ENCODE data around the gene RPGRIP1. TPM values are rescaled to one million over a fixed set of nuclear protein-coding genes. Genes with fewer than 3 reads are reported as not detected.

Gene RPGRIP1
- polyA plus RNA-seq, 1 of the 3 experiments (the other 2 are of a cell fraction) = not detected

DNA sequence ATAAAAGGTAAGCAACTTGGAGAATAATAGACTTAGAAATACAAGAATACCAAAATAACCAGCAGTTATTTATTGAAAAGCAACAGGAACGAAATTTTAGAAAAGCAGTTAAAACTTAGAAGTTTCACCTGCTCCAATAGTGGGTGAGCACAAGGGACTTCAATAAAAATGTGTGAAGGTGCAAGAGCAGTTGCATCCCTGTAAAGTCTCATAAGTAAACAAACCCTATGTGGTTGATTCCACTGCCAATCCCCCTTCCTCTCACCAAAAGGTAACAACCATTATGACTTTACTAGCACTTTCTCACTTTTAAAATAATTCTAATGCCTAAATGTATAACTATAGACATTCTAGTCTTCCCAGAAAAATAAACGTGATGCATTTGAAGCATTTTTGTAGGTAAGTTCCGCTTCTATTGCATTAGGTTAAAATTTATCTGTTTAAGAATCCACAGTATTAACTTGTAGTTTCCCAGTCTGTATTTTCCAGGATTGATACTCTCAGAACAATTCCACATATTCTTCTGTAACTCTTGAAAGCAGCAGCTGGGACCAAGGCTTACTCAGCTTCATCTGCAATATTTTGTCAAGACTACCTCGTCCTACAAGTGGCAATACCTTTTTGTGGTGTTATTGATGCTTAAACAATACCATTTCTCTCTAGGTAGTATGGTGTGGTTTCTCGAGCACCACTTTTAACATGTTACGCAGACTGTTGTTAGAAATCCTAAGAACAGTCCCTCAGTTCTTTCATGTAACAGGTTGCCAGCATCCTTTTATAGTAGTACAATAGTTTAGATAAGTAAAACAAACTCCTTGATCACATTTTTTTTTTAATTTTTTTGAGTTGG is 42.7 kb upstream of the RPGRIP1 start:
- POLR2A ChIA-PET = no interaction called here
- TF ChIP-seq, protein P1, sequence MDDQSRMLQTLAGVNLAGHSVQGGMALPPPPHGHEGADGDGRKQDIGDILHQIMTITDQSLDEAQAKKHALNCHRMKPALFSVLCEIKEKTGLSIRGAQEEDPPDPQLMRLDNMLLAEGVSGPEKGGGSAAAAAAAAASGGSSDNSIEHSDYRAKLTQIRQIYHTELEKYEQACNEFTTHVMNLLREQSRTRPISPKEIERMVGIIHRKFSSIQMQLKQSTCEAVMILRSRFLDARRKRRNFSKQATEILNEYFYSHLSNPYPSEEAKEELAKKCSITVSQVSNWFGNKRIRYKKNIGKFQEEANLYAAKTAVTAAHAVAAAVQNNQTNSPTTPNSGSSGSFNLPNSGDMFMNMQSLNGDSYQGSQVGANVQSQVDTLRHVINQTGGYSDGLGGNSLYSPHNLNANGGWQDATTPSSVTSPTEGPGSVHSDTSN (IDR thresholded peaks at IDR 0.05) = no peak
- TF ChIP-seq MEF2A (IDR thresholded peaks at IDR 0.05; ENCODE audit: borderline replicate concordance, low read depth) (no peak), EP300 (IDR thresholded peaks at IDR 0.05; ENCODE audit: borderline replicate concordance in 1 of 2, low read depth in 1 of 2, low read length in 1 of 2) (no peak), TEAD4 (IDR thresholded peaks at IDR 0.05; ENCODE audit: borderline replicate concordance, insufficient read depth) (no peak), NFIC (IDR thresholded peaks at IDR 0.05; ENCODE audit: borderline replicate concordance) (no peak), RCOR1 (IDR thresholded peaks at IDR 0.05; ENCODE audit: low read length) (no peak), NRF1 (IDR thresholded peaks at IDR 0.05; ENCODE audit: low read depth, low read length) (no peak), RFX5 (IDR thresholded peaks at IDR 0.05; ENCODE audit: low read length) (no peak), FOXM1 (IDR thresholded peaks at IDR 0.05; ENCODE audit: low read depth) (no peak), POLR2AphosphoS5 (IDR thresholded peaks at IDR 0.05; ENCODE audit: low read depth, low read length) (no peak), RAD21 (IDR thresholded peaks at IDR 0.05; ENCODE audit: low read length) (no peak), TCF12 (IDR thresholded peaks at IDR 0.05) (no peak), FOXJ3 (CRISPR knock-in tag; IDR thresholded peaks at IDR 0.05) (no peak), YY1 (IDR thresholded peaks at IDR 0.05; ENCODE audit: low read depth) (no peak)
- TF ChIP-seq, protein P2, sequence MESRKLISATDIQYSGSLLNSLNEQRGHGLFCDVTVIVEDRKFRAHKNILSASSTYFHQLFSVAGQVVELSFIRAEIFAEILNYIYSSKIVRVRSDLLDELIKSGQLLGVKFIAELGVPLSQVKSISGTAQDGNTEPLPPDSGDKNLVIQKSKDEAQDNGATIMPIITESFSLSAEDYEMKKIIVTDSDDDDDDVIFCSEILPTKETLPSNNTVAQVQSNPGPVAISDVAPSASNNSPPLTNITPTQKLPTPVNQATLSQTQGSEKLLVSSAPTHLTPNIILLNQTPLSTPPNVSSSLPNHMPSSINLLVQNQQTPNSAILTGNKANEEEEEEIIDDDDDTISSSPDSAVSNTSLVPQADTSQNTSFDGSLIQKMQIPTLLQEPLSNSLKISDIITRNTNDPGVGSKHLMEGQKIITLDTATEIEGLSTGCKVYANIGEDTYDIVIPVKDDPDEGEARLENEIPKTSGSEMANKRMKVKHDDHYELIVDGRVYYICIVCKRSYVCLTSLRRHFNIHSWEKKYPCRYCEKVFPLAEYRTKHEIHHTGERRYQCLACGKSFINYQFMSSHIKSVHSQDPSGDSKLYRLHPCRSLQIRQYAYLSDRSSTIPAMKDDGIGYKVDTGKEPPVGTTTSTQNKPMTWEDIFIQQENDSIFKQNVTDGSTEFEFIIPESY (IDR thresholded peaks at IDR 0.05; ENCODE audit: borderline replicate concordance, low read depth) = no peak
- TF ChIP-seq, protein P3, sequence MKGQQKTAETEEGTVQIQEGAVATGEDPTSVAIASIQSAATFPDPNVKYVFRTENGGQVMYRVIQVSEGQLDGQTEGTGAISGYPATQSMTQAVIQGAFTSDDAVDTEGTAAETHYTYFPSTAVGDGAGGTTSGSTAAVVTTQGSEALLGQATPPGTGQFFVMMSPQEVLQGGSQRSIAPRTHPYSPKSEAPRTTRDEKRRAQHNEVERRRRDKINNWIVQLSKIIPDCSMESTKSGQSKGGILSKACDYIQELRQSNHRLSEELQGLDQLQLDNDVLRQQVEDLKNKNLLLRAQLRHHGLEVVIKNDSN (IDR thresholded peaks at IDR 0.05; ENCODE audit: borderline replicate concordance, low read depth) = no peak
- TF ChIP-seq, protein P4, sequence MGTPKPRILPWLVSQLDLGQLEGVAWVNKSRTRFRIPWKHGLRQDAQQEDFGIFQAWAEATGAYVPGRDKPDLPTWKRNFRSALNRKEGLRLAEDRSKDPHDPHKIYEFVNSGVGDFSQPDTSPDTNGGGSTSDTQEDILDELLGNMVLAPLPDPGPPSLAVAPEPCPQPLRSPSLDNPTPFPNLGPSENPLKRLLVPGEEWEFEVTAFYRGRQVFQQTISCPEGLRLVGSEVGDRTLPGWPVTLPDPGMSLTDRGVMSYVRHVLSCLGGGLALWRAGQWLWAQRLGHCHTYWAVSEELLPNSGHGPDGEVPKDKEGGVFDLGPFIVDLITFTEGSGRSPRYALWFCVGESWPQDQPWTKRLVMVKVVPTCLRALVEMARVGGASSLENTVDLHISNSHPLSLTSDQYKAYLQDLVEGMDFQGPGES (IDR thresholded peaks at IDR 0.05; ENCODE audit: low read depth, low read length) = no peak
- no peaks in the 10 kb centered on the region for H3K27me3 ChIP-seq (ENCODE audit: insufficient read depth)
- H3K9me2 ChIP-seq = no peaks in the 10 kb centered on the region
- CTCF ChIA-PET = no interaction called here
- no peak overlapping the region for H3K27ac ChIP-seq (ENCODE audit: low read depth in 2 of 2, low read length in 1 of 2)
- H3K9ac ChIP-seq = no peak overlapping the region
- no peaks in the 10 kb centered on the region for H3K9me3 ChIP-seq
- peaks cover 29% of the 10 kb centered on the region for H3F3A ChIP-seq (replicated peaks; ENCODE audit: insufficient read depth)
- no peak overlapping the region for H3K4me3 ChIP-seq (ENCODE audit: low read depth in 2 of 2, low read length in 1 of 2)
- H3K4me2 ChIP-seq = no peak overlapping the region
- H2AFZ ChIP-seq (ENCODE audit: low read depth) = no peak overlapping the region
- DNase-seq = no peak
- peaks cover 100% of the 10 kb centered on the region for H4K20me1 ChIP-seq (ENCODE audit: insufficient read depth)
- H3K79me2 ChIP-seq (ENCODE audit: insufficient read depth) = peaks cover 100% of the 10 kb centered on the region
- H3K36me3 ChIP-seq (replicated peaks in 1 of 2; ENCODE audit: control insufficient read depth in 1 of 2, insufficient read depth in 2 of 2, low read length in 1 of 2) = peaks cover 53 to 74% of the 10 kb centered on the region in 2 experiments
- peaks cover 2 to 13% of the 10 kb centered on the region in 2 experiments; a peak in 3 of 4 replicates for H3K4me1 ChIP-seq (ENCODE audit: control insufficient read depth in 1 of 2, insufficient read depth in 2 of 2, low read depth in 1 of 2, low read length in 1 of 2)
- WGBS (ENCODE audit: low lambda C conversion rate) = 94% methylated on average over 6 of the region's 6 CpGs

All from SK-N-SH (cell line).